GM12878 (cell line): ENCODE results near the gene ROR2. TPM values are rescaled to one million over a fixed set of nuclear protein-coding genes. Genes with fewer than 3 reads are reported as not detected.

Experiments
- ATAC-seq: fragments of 200-7000 bp; cut with Tn5 transposase; 3 replicates; pipeline ENCODE4 v1.9.1; 2020; ENCODE audit warnings: mild to moderate bottlenecking, moderate library complexity
- BruUV-seq: library from RNA; stranded (reverse); fragments of 400-500 nt; replicated peaks from 2 replicates; lab custom pipeline; 2021; lab: Mats Ljungman, UMichigan
- CTCF ChIA-PET: fragments of 300-600 bp; sonication (Branson Sonifier 250); formaldehyde crosslinking; extraction: SDS; loops from one replicate; lab custom pipeline; 2021; ENCODE audit warnings: inconsistent platforms; lab: Yijun Ruan, JAX
- POLR2A ChIA-PET: fragments of 350-600 bp; formaldehyde crosslinking; extraction: SDS; loops from one replicate; lab custom pipeline; 2021; ENCODE audit warnings: inconsistent platforms; lab: Charles Lee
- RAD21 ChIA-PET: fragments of 300-600 bp; sonication (Branson Sonifier 250); formaldehyde crosslinking; loops from one replicate; lab custom pipeline; 2023; ENCODE audit warnings: antibody characterized with exemption; ENCODE audit not compliant: unreplicated experiment; lab: Charles Lee
- SMC1A ChIA-PET: fragments of 300-600 bp; sonication (Branson Sonifier 250); formaldehyde crosslinking; loops from one replicate; lab custom pipeline; 2023; ENCODE audit not compliant: unreplicated experiment, uncharacterized antibody; lab: Charles Lee
- DNase-seq: peaks from one replicate; pipeline ENCODE4 v3.0.0-alpha.2; 2011; ENCODE audit warnings: low read depth, low spot score
- FAIRE-seq: peaks from 3 replicates; lab custom pipeline; 2011; peaks lifted over from hg19 to GRCh38; lab: Jason Lieb, UNC
- H2AFZ ChIP-seq: 2 replicates; pipeline ENCODE4 v1.6.0; 2011; ENCODE audit warnings: low read depth, low read length, control low read depth; ENCODE audit not compliant: control insufficient read depth
- H3K27ac ChIP-seq: 2 replicates; pipeline ENCODE4 v1.5.1; 2011; ENCODE audit warnings: control low read depth; ENCODE audit not compliant: control insufficient read depth, insufficient read depth
- H3K27me3 ChIP-seq, 2 experiments: replicated peaks in 1 of 2; 2 replicates each; pipeline versions ENCODE4 v1.6.0 to v1.6.1; 2011; ENCODE audit warnings: low read length in 1 of 2; ENCODE audit not compliant: control insufficient read depth in 2 of 2, insufficient read depth in 2 of 2
- H3K36me3 ChIP-seq, 2 experiments: 2 replicates each; pipeline ENCODE4 v1.5.1; 2011; ENCODE audit warnings: low read length in 1 of 2; ENCODE audit not compliant: control insufficient read depth in 2 of 2, insufficient read depth in 2 of 2
- H3K4me1 ChIP-seq: 2 replicates; pipeline ENCODE4 v1.6.1; 2011; ENCODE audit warnings: mild to moderate bottlenecking, low read length, moderate library complexity, mixed read lengths; ENCODE audit not compliant: control insufficient read depth, insufficient read depth
- H3K4me2 ChIP-seq: 2 replicates; pipeline ENCODE4 v1.6.0; 2011; ENCODE audit warnings: control low read depth; ENCODE audit not compliant: control insufficient read depth, insufficient read depth
- H3K4me3 ChIP-seq: fragments of 200-600 bp; sonication (generic); 2 replicates; pipeline ENCODE4 v1.5.1; 2016
- H3K79me2 ChIP-seq: 2 replicates; pipeline ENCODE4 v1.6.0; 2011; ENCODE audit warnings: low read length; ENCODE audit not compliant: control insufficient read depth, insufficient read depth
- H3K9ac ChIP-seq: 2 replicates; pipeline ENCODE4 v1.8.0; 2011; ENCODE audit warnings: low read length, control low read depth, mixed read lengths; ENCODE audit not compliant: control insufficient read depth, insufficient read depth
- H3K9me3 ChIP-seq: replicated peaks from 3 replicates; pipeline ENCODE4 v1.5.1; 2011; ENCODE audit warnings: mild to moderate bottlenecking, low read length; ENCODE audit not compliant: control insufficient read depth, insufficient read depth
- H4K20me1 ChIP-seq: 2 replicates; pipeline ENCODE4 v1.6.0; 2011; ENCODE audit not compliant: control insufficient read depth, insufficient read depth
- BCL11A ChIP-seq: IDR thresholded peaks from 2 replicates; pipeline ENCODE4 v1.6.1; 2011; ENCODE audit warnings: low read depth, low read length
- CHD1 ChIP-seq: IDR thresholded peaks from 2 replicates; pipeline ENCODE4 v1.6.1; 2012; ENCODE audit warnings: low read depth, low read length, improper control_type of control experiment
- E2F4 ChIP-seq: IDR thresholded peaks from 2 replicates; pipeline ENCODE4 v1.6.1; 2012; ENCODE audit warnings: low read depth, low read length, improper control_type of control experiment
- GABPA ChIP-seq: IDR thresholded peaks from 2 replicates; pipeline ENCODE4 v1.6.1; 2014; ENCODE audit warnings: antibody characterized with exemption, low read depth, mild to moderate bottlenecking, inconsistent platforms
- MTA3 ChIP-seq: IDR thresholded peaks from 2 replicates; pipeline ENCODE4 v1.6.1; 2012; ENCODE audit warnings: low read length, inconsistent platforms, borderline replicate concordance
- NR2C1 ChIP-seq: fragments of 450-650 bp; IDR thresholded peaks from 2 replicates; pipeline ENCODE4 v1.6.1; 2017; ENCODE audit warnings: antibody characterized with exemption, mild to moderate bottlenecking, moderate library complexity
- RB1 ChIP-seq: fragments of 450-650 bp; formaldehyde crosslinking; IDR thresholded peaks from 2 replicates; pipeline ENCODE4 v1.6.1; 2017; ENCODE audit warnings: mild to moderate bottlenecking, borderline replicate concordance
- SPI1 ChIP-seq: IDR thresholded peaks from 2 replicates; pipeline ENCODE4 v1.6.1; 2011; ENCODE audit warnings: low read depth, mild to moderate bottlenecking, low read length, moderate library complexity, borderline replicate concordance; ENCODE audit not compliant: insufficient read depth
- STAT1 ChIP-seq: fragments of 450-650 bp; conservative IDR thresholded peaks from 2 replicates; pipeline ENCODE4 v1.6.1; 2014; ENCODE audit warnings: antibody characterized with exemption, mild to moderate bottlenecking
- SUZ12 ChIP-seq: fragments of 200-600 bp; sonication (generic); IDR thresholded peaks from one replicate; pipeline ENCODE4 v1.6.1; 2018; ENCODE audit warnings: antibody characterized with exemption, mild to moderate bottlenecking; ENCODE audit not compliant: unreplicated experiment
- ZNF207 ChIP-seq: fragments of 450-650 bp; IDR thresholded peaks from 2 replicates; pipeline ENCODE4 v1.6.1; 2014; ENCODE audit warnings: antibody characterized with exemption, mild to moderate bottlenecking, borderline replicate concordance
- WGBS: methylation state at CpG from one replicate; pipeline ENCODE4 v1.1.6; 2016; ENCODE audit warnings: low lambda C conversion rate; ENCODE audit not compliant: insufficient replicate concordance, insufficient coverage; ENCODE audit errors: missing lambda C conversion rate; 5-methylcytosine and 5-hydroxymethylcytosine counted together
- in situ Hi-C: fragments of 300-500 bp; cut with MboI; formaldehyde crosslinking; loops from 9 replicates; pipeline ENCODE4 v1.14.3; 2018; ENCODE audit warnings: mixed read lengths
- intact Hi-C: fragments of 100-400 bp; cut with micrococcal nuclease; formaldehyde crosslinking; loops from one replicate; pipeline ENCODE4 v1.14.2; 2022; ENCODE audit not compliant: unreplicated experiment
- polyA plus RNA-seq, 11 experiments: library from polyadenylated mRNA; depleted of rRNA in 4 of 11; unstranded in 6 of 11; stranded (reverse) in 5 of 11; fragments of >200 nt; fragmentation: Nextera tagmentation in 4 of 11; fragmentation: Illumina TruSeq in 1 of 11; extraction: Ambion mirVana in 4 of 11; extraction: Trizol in 1 of 11; gene quantifications; 1 replicate in 1 of 11; 2 replicates in 10 of 11; pipeline versions ENCODE4 v1.2.1 to v1.2.3, GENCODE V29; 2011 to 2016; ENCODE audit warnings: inconsistent platforms in 2 of 11, missing spikeins in 2 of 11, low read depth in 1 of 11
- total RNA-seq, 4 experiments: library from RNA; depleted of rRNA in 3 of 4; stranded (reverse); fragments of >200 nt in 3 of 4; fragmentation: Illumina TruSeq in 1 of 4; extraction: Trizol in 1 of 4; gene quantifications; 2 replicates each; pipeline versions ENCODE4 v1.2.1 to v1.2.3, GENCODE V29; 2013 to 2021

The ROR2 gene
- total and polyA plus RNA-seq, 10 of the 15 experiments (the other 5 are each of a cell fraction or from before 2014, with no cell fraction given) = 0.03 to 0.05 TPM; not detected in 8

GRCh38 chr9:91943478-91944470 lies 6.3 kb downstream of the ROR2 start:
- Histone ChIP-seq H3K9me3 (no peaks in the 10 kb centered on the region; the same call in 2 of the 3 replicates), H3K4me2 (no peak overlapping the region), H3K27me3 (peaks cover 2 to 5% of the 10 kb centered on the region in 2 experiments; a peak in 3 of 4 replicates), H3K36me3 (no peaks in the 10 kb centered on the region), H2AFZ (no peak overlapping the region), H3K79me2 (no peaks in the 10 kb centered on the region), H4K20me1 (no peaks in the 10 kb centered on the region), H3K27ac (no peak overlapping the region), H3K4me1 (no peaks in the 10 kb centered on the region), H3K4me3 (no peak overlapping the region), H3K9ac (no peak overlapping the region)
- BruUV-seq = no TSS peak
- in situ Hi-C loops (no loop called here), intact Hi-C loops (no loop called here)
- RAD21 ChIA-PET = no interaction called here
- DNase-seq (no peak), FAIRE-seq (no peak), ATAC-seq (no peak)
- CTCF ChIA-PET = interaction anchor here (2.5 kb wide), 1 partner anchor 11 kb away, joined by 11 read pairs; no protein-coding TSS in a partner anchor
- POLR2A ChIA-PET = no interaction called here
- WGBS = 38% methylated on average over 8 of the region's 8 CpGs
- SMC1A ChIA-PET = no interaction called here
- no peak for TF ChIP-seq GABPA

- intact Hi-C loops (no loop called here), in situ Hi-C loops (no loop called here)
- POLR2A ChIA-PET = no interaction called here
- Histone ChIP-seq H3K4me3 (no peak overlapping the region), H3K4me2 (no peak overlapping the region), H3K9me3 (no peaks in the 10 kb centered on the region; the same call in 2 of the 3 replicates), H3K27ac (no peak overlapping the region), H3K27me3 (peaks cover 0 to 2% of the 10 kb centered on the region in 2 experiments; a peak in 2 of 4 replicates), H3K79me2 (no peaks in the 10 kb centered on the region), H2AFZ (no peak overlapping the region), H3K4me1 (no peaks in the 10 kb centered on the region), H4K20me1 (no peaks in the 10 kb centered on the region), H3K36me3 (no peaks in the 10 kb centered on the region), H3K9ac (no peak overlapping the region)
- no peak for DNase-seq
- CTCF ChIA-PET = interaction anchor here (1.1 kb wide), 1 partner anchor 12 kb away, joined by 3 read pairs; no protein-coding TSS in a partner anchor
- SMC1A ChIA-PET = no interaction called here
- RAD21 ChIA-PET = no interaction called here
- TF ChIP-seq ZNF207 = no peak
- TF ChIP-seq SPI1 = no peak
- TF ChIP-seq NR2C1 = no peak
- no peak for TF ChIP-seq E2F4
- no peak for TF ChIP-seq SUZ12
- no peak for TF ChIP-seq STAT1
- TF ChIP-seq CHD1 = no peak
- no peak for TF ChIP-seq BCL11A
- no peak for TF ChIP-seq RB1
- no peak for TF ChIP-seq MTA3
- no TSS peak for BruUV-seq
- WGBS = 10% methylated on average over 5 of the region's 5 CpGs
- no peak for FAIRE-seq
- no peak for ATAC-seq
These were observed 7.8 kb downstream of the ROR2 start for GRCh38 chr9:91942201-91942600.
